ENCODE measurements around the gene TRAF4.
A peak's percentile ranks its signal among the peaks of the same experiment; 100 is the strongest.
"Not testable (repeated sequence)": the region's sequence is repeated elsewhere in the genome, so short reads cannot be mapped to it uniquely, and the experiment has no call there.

Gene TRAF4

DNA sequence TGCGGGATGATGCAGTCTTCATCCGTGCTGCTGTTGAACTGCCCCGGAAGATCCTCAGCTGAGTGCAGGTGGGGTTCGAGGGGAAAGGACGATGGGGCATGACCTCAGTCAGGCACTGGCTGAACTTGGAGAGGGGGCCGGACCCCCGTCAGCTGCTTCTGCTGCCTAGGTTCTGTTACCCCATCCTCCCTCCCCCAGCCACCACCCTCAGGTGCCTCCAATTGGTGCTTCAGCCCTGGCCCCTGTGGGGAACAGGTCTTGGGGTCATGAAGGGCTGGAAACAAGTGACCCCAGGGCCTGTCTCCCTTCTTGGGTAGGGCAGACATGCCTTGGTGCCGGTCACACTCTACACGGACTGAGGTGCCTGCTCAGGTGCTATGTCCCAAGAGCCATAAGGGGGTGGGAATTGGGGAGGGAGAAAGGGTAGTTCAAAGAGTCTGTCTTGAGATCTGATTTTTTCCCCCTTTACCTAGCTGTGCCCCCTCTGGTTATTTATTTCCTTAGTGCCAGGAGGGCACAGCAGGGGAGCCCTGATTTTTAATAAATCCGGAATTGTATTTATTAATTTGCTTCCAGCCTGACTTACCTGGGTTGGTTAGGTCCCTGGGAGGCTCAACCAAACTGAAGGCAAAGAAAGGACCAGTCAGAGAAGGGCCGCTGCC, 5.8 kb downstream of the TRAF4 start:
- no peak for DNase-seq

DNA sequence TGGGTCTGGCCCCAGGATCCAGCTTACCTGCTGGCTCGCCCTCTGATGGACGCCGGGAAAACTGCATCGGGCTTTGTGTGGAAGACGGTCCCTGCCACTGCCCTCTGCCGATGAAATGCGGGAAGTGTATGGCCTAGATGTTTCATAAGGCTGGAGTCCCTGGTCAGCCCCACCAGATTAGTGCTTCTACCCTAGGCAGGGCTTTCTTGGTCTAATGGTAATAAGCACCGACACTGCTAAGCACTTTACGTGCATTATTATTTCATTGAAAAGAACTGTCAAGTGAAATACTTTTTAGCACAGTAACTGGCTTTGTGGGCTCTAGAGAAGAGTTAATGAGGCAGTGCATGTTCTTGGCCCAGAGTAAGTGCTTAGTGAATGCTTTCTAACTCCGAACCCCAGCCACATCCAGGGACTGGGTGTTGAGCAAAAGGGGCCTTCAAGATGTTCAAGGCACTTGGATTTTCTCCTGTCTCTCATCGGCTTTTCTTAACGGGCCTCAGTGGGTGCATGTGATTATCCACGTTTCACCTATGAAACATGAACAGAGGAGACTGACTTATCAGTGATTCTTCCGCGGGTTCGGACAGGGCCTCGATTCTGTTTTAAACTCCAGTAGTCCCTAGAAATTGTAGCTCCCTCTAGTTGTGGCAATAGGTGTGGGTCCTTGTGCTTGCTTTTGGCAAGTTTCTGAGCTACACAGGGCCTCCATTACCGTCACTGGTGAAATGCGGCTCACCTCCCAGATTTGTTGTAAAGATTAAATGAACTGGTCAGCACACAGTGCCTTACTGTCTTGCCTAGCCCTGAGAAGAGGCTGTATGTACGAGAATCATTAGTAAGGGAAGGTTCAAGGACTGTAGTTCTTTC, 6.6 kb downstream of the TRAF4 start:
- DNase-seq, result peak; percentile 94

DNA sequence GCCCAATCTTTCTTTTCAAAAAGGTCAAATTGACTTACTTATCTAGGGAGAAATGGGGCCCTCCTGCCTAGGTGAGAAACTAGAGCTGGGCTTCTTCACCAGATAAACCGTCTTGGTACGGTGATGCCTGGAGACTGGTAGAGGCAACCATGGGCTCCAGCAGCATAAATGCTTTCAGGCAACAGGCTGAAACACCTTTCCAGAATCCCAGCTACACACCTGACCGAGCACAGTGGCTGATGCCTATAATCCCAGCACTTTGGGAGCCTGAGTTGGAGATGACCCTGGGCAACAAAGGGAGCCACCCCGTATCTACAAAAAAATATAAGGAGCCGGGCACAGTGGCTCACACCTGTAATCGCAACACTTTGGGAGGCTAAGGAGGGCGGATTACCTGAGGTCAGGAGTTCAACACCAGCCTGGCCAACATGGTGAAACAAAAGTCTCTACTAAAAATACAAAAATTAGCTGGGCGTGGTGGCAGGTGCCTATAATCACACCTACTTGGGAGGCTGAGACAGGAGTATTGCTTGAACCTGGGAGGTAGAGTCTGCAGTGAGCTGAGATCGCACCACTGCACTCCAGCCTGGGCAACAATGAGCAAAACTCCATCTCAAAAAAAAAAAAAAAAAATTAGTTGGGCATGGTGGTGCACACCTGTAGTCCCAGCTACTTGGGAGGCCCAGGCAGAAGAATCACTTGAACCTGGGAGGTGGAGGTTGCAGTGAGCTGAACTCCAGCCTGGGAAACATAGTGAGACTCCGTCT, 8.0 kb downstream of the TRAF4 start:
- DNase-seq, result no peak

DNA sequence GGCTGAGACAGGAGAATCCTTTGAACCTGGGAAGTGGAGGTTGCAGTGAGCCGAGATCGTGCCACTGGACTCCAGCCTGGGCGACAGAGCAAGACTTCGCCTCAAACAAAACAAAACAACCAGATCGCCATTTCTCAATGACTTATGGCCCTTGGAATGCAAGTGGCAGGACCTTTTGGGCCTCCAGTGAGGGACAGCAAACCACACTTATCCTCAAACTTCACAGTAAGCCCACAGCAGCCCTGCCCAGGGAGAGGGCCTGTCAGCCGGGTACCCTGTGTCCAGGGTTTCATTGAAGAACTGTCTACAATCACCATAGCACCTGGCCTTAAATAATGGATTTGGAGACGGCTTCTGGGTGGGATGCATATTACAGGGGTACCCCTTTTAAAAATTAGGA, 11.7 kb downstream of the TRAF4 start:
- no peak for DNase-seq

DNA sequence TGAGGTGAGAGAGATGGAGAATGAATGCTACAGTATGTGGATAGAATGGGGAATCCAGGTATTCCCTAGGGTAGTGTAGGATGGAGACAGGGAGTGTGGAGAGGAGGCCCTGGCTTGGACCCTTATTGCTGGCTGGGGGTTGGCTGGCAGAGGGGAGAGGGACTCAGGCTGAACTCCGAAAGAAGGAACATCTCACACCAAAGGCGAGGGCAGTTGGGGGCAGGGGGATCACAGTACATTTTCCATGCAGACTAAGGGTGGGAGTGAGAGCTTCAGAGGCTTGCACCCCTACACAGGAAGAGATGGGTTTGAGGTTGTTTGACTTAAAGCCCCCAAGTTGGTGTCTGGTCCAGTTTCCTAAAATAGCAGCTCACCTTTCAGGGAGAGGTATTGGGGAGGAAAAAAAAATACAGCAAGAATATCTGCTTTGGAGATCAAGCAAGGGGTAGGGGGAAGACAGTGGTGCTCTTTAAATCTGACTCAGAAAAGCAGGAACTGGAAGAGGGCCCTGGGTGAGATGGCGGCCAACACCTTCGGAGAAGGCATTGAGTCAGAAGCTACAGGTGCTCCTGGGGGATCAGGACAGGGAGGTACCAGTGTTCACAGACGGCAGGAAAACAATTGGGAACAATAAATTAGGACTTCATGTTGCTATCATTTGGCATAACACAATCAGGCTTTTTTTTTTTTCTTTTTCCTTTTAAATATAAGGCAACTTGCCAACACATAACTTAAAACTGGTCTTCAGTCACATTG, 12.4 kb downstream of the TRAF4 start:
- DNase-seq, result no peak

DNA sequence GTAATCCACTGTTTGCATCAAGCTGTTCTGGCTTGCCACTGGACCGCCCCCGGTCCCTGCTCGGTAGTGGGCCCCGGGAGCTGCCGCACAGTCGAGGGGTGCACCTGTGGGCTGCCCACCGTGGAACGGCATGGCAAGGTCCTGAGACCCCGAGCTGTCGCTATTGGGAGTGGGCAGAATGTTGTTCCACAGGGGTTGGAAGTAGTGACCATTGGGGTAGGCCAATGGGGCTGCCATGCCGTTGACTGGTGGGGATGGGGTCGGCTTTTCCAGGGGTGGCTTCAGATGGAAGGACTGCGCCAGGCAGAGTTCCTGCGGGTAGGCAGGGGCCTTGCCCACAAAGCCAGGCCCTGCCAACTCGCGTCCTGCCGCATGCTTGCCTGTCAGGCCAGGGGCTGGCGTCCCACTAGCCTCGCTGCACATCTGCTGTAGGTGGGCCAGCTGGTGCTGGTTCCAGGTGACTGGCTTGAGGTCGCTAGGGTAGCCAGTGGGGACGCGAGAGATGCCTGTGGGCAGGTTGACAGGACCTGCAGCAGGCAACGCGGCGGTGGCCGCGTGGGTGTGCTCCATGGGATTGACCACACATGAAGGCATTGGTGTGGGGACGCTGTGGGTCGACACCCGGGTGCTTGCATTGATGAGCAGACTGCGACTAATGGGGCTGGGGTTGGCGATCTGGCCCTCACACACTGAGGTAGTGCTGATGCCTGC, 14.8 kb downstream of the TRAF4 start:
- no peak for DNase-seq

DNA sequence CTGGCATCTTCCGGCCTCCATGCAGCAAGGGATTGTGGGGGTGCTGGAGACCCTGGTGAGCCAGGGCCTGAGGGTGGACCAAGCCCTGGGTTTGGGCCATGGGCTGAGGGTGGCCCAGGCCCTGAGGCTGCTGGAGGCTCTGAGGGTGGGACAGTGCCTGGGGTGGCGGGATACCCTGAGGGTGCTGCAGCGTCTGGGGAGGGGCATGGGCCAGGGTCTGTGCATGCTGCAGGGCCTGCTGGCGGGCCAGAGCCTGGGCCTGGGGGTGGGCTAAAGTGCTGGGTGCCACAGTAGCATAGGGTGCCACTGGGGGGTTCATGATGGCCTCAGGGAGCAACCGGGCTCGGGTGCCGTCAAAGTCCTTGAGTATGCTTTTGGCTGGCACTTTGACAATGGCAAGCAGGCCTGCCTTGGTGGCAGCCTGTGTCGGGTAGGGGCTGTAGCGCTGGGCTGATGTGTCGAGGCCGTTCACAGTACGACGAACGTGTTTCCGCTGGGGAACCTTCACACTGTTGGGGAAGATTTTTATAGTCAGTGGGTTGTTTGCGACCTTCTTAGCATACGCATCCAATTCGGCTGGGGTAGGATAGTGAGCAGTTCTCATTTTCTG, 15.6 kb downstream of the TRAF4 start:
- no peak for DNase-seq

DNA sequence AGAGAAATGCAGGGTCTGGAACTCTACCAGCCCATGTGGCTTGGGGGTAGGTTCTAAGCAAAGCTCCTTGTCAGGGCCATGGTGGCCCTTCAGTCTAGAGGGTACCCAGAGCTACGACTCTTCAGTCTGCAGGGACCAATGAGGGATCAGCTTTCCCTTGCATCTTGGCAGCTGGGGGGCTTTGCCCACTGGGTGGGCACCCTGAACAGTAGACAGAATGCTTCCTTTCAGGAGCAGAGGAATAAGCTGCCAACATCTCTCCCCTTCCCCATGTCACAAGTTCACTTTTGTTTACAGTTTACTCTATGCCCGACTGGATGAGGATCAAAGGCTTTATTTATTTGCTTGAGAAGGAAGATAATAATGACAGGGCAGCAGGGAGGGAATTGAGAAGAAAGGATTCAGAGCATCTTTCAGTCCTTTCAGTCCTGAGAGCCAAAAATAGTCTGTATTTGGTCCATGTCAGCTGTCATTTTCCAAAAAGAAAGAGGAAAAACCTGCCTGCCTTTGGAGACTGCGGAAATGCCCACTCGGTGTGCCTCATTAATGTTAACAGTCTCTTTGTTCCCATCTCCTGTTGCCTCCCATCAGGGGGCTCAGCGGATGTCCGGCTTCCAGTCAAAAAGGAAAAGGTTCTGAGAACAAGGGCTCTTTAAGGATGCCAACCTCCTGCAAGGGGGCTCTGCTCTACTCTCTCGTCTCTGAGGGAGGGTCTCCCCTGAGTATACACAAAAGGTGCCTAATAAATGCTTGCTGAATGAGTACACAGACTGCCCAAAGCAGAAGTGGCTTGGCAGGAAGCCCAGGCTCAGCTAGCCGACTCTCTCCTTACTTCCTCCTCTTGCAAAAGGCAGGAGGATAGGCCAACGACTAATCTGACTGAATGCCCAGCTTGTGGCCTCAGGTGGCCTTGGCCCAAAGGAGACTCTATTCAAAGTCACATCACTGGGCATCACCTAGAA, 17.1 kb downstream of the TRAF4 start:
- DNase-seq, result no peak

DNA sequence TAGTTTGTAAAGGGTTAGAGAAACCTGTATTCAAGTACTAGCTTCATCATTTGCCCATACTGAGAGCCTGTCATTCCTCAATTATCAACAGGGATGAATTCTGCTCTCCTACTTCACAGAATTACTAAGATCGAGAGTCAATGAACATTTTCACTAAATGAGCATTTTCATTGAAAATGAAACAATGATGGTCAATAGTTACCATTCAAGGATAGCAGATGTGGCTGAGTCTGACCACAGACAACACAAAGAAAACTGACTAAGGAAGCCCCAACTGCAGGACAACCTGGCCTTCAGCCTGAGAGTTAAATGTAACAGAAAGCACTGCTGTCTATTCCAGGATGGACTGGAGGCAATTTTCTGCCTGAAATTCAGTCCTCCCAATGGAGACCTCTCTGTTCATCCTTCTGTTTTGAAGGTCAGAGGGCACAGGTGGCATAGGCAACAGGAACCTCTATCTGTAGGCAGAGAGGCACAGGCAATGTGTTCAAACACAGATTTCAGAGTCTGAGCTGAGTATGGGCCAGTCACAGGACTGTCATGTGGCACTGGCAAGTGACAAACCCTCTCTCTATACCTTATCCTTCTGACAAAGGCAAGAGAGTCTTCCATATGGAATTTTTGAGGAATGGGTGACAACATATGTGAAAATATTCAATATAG, 19.5 kb downstream of the TRAF4 start:
- DNase-seq, result no peak

DNA sequence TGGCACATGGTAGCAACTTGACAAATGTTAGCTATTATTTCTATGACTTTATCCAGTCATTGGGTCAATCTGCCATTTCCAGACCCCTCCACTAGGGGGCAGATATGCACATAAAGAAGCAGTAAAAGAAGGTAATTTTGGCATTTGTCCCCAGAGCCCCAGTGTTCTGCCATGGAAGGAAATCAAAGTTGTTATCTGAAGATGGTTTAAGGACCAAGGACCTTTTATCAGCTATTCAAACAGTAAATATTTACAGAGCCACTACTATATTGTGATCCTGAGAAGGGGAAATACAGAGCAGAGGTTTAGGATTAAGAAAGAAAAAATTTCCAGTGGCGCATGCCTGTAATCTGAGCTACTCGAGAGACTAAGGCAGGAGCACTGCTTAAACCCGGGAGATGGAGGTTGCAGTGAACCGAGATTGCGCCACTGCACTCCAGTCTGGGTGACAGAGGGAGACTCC, 20.0 kb downstream of the TRAF4 start:
- peak; percentile 87 for DNase-seq

DNA sequence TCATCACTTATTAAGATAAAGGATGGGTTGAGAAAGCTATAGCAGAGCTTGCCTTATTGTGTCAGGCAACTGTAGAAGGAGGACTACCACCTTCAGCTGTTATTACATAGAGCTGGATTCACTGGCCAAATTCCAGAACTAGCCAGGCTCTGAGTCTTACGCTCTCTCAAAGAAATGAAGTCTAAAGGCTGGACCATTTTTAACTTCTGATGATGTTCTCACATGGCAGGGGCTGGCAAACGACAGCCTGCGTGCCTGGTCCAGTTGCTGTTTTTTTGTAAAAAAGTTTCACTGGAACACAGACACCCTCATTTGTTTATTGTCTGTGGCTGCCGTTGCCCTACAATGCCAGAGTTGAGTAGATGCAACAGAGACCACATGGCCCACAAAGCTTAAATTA, 21.2 kb downstream of the TRAF4 start:
- DNase-seq, result no peak

DNA sequence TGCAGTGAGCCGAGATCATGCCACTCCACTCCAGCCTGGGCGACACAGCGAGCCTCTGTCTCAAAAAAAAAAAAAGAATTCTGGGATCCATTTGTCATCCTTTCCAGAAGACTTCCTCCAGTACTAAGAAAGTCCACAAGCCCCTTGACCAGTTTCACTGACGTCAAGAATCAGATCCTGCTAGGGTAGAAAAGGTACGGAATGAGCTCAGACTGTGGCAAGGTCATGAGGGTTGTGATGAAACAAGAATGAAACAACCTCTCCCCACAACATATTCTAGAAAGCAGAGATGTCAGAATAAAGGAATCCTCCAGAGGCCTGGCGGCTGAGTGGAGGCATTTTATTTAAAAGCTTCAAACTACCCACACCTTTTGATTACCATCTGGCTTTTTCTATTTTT, 29.9 kb downstream of the TRAF4 start:
- DNase-seq, result no peak

DNA sequence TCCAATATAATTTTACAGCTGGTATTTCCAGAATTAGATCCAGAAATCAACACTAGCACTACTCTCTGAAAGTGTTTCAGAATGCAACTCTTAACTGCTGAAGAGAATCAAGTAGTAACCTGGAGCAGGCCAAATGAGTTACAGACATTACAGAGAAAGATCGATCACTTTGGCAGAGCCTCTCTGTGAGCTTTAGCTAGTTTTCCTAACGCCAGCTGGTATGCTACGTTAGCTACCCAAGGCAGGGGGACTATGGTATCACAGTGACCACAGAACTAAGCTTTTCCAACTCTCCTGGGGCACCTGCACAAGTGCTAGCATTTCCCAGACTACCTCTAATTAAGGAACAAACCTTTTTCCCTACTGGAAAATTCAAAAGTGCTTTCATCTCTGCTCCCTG, 30.4 kb downstream of the TRAF4 start:
- DNase-seq, result no peak

DNA sequence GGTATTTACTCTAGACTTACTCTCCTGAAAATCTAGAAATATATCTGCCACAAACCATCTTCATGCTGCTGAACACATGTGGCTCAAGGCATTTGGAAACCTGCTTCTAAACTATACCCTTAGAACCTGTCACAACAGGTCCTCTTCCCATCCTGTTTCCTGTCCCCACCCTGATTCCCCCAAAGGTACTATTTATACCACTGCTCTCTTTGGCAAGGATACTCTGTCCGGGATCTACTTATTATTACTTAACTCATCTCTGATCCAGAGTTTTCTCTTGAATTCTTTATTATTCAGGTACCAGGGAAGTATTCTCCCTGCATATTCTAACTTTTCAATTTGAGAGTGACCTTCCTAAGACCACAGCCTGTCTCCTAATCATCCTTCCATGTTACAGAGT, 33.4 kb downstream of the TRAF4 start:
- no peak for DNase-seq

DNA sequence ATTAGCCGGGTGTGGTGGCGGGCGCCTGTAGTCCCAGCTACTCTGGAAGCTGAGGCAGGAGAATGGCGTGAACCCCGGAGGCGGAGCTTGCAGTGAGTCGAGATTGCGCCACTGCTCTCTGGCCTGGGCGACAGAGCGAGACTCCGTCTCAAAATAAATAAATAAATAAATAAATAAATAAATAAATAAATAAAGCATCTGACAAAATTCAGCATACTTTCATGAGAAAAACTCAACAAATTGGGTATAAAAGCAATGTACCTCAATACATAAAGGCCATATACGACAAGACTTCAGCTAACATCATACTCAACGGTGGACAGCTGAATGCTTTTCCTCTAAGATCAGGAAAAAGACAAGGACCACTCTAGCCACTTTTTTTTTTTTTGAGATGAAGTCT, 35.8 kb downstream of the TRAF4 start:
- not testable (repeated sequence) for DNase-seq

DNA sequence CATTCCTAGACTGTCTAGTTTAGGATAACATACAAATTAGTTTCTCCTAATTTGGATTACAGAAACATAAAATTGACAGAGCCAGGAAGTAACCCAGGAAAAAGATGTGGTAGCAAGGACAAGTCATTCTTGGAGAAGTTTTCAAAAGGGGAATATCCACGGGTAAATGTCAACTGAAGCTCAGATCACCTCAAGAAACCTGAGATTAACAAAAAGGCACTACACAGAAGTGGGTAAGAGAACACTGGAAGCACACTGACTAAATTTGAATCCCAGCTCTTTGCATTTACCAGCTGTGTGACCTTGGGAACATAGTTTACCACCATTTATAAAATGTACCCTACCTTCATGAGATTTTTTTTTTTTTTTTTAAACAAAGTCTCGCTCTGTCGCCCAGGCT, 39.4 kb downstream of the TRAF4 start:
- DNase-seq, result no peak

DNA sequence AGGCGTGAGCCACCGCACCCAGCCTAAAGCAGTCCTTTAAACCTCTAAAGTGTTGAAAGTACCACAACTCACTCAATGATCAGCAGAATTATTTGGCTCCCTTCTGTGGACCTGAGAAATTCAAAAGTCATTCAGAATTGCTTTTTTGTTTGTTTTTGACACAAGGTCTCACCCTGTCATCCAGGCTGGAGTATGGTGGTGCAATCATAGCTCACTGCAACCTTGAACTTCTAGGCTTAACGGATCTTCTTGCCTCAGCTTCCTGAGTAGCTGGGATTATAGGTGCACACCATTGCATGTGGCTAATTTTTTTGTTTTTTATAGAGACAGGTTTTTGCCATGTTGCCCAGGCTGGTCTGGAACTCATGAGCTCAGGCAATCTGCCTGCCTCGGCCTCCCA, 44.3 kb downstream of the TRAF4 start:
- DNase-seq, result no peak

DNA sequence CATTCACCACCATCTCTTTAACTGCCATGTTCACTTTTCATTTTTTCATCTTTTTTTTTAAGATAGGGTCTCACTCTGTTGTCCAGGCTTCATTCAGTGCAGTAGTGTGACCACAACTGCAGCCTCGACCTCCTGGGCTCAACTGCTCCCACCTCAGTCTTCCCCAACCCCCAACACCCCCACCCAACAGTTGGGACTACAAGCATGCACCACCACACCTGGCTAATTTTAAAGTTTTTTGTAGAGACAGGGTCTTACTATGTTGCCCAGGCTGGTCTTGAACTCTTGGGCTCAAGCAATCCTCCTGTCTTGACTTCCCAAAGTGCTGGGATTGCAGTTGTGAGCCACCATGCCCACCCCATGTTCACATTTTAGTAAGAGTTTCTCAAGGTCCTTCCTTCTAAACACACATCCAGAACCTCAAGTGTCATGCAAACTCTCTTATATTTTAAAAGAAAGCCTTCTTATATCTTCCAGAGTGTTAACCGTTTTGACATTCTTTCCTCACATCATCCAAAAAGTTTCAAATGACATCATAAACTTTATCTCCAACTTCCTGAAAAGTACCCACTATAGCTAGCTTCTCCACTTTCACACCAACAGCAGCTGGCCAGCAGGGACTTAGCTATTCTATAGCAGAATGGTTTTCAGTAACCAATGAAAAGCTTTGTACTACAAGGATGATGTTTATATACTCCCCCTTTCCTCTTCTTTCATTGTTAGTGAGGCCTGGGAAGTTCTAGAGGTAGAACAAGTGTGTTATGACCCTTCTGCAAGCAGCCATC, 49.3 kb downstream of the TRAF4 start:
- DNase-seq, result no peak

DNA sequence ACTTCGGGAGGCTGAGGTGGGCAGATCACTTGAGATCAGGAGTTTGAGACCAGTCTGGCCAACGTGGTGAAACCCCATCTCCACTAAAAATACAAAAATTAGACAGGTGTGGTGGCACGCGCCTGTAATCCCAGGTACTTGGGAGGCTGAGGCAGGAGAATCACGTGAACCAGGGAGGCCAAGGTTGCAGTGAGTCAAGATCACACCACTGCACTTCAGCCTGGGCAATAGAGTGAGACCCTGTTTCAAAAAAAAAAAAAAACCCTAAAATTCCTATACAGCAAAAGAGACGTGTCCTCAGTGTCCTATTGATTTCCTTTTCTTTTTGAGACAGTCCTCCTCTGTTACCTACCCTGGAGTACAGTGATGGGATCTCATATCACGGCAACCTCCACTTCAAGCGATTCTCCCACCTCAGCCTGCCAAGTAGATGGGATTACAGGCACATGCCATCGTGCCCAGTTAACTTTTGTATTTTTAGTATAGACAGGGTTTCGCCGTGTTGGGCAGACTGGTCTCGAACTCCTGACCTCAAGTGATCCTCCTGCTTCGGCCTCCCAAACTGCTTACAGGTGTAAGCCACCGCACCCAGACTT, 51.1 kb downstream of the TRAF4 start:
- DNase-seq, result not testable (repeated sequence)
